Smooth muscle cell (in vitro differentiated cells): ENCODE results near the gene RND2. TPM values are rescaled to one million over a fixed set of nuclear protein-coding genes. Genes with fewer than 3 reads are reported as not detected.

Experiments
- DNase-seq: peaks from one replicate; lab custom pipeline; 2025; ENCODE audit not compliant: unreplicated experiment; lab: John Stamatoyannopoulos, UW
- H2AFZ ChIP-seq: fragments of 200-600 bp; sonication (generic); 2 replicates; pipeline ENCODE4 v1.6.0; 2016; ENCODE audit warnings: antibody characterized with exemption, low read depth, mild to moderate bottlenecking
- H3F3A ChIP-seq: fragments of 200-600 bp; sonication (generic); 2 replicates; pipeline ENCODE4 v1.6.0; 2017; ENCODE audit warnings: antibody characterized with exemption, low read depth
- H3K27ac ChIP-seq: fragments of 200-600 bp; sonication (generic); 2 replicates; pipeline ENCODE4 v1.5.1; 2016; ENCODE audit warnings: low read depth, mild to moderate bottlenecking
- H3K27me3 ChIP-seq: fragments of 200-600 bp; sonication (generic); 2 replicates; pipeline ENCODE4 v1.6.1; 2016; ENCODE audit warnings: low read depth, mild to moderate bottlenecking
- H3K36me3 ChIP-seq: fragments of 200-600 bp; sonication (generic); 2 replicates; pipeline ENCODE4 v1.5.1; 2016; ENCODE audit warnings: low read depth
- H3K4me1 ChIP-seq: fragments of 200-600 bp; sonication (generic); 2 replicates; pipeline ENCODE4 v1.5.1; 2016; ENCODE audit warnings: low read depth
- H3K4me2 ChIP-seq: fragments of 200-600 bp; sonication (generic); 2 replicates; pipeline ENCODE4 v1.6.0; 2016; ENCODE audit warnings: mild to moderate bottlenecking
- H3K4me3 ChIP-seq: fragments of 200-600 bp; sonication (generic); 2 replicates; pipeline ENCODE4 v1.5.1; 2016; ENCODE audit warnings: mild to moderate bottlenecking
- H3K79me2 ChIP-seq: fragments of 200-600 bp; sonication (generic); 2 replicates; pipeline ENCODE4 v1.6.0; 2016; ENCODE audit warnings: low read depth, mild to moderate bottlenecking
- H3K9ac ChIP-seq: fragments of 200-600 bp; sonication (generic); 2 replicates; pipeline ENCODE4 v1.6.0; 2016; ENCODE audit warnings: low read depth
- H3K9me3 ChIP-seq: fragments of 200-600 bp; sonication (generic); replicated peaks from 2 replicates; pipeline ENCODE4 v1.5.1; 2016; ENCODE audit warnings: low read depth
- H4K20me1 ChIP-seq: fragments of 200-600 bp; sonication (generic); 2 replicates; pipeline ENCODE4 v1.6.0; 2016; ENCODE audit warnings: low read depth
- WGBS: methylation state at CpG from one replicate; pipeline ENCODE4 v1.1.7; 2016; ENCODE audit warnings: low lambda C conversion rate; 5-methylcytosine and 5-hydroxymethylcytosine counted together
- polyA plus RNA-seq: library from polyadenylated mRNA; unstranded; fragments of >200 nt; fragmentation: Nextera tagmentation; extraction: Ambion mirVana; gene quantifications from 2 replicates; pipeline ENCODE4 v1.2.1, GENCODE V29; 2016
- total RNA-seq: library from RNA; depleted of rRNA; stranded (reverse); fragments of >200 nt; gene quantifications from 2 replicates; pipeline ENCODE4 v1.2.3, GENCODE V29; 2014
- TF ChIP-seq, protein P1 (sequence below): fragments of 200-600 bp; sonication (generic); IDR thresholded peaks from 2 replicates; pipeline ENCODE4 v1.5.1; 2017; ENCODE audit warnings: borderline replicate concordance, mild to moderate bottlenecking, antibody characterized with exemption; ENCODE audit not compliant: insufficient read depth, poor library complexity, severe bottlenecking

RND2 gene
- total and polyA plus RNA-seq, 2 experiments from 2014 or later, result 0.27 to 1.1 TPM

DNA sequence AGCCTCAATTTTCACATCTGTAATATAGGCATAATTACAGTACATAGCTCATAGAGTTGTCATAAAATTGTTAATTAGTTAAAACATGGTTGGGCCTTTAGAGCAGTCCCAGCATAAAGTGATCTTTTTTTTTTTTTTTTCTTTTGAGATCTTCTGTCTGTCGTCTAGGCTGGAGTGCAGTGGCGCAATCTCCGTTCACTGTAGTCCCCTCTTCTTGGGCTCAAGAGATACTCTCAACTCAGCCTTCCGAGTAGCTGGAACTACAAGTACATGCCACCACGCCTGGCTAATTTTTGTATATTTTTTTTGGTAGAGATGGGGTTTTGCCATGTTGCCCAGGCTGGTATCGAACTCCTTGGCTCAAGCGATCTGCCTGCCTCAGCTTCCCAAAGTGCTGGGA, 31.0 kb downstream of the RND2 start:
- Histone ChIP-seq H3K36me3 (no peaks in the 10 kb centered on the region), H3K9me3 (no peaks in the 10 kb centered on the region)

DNA sequence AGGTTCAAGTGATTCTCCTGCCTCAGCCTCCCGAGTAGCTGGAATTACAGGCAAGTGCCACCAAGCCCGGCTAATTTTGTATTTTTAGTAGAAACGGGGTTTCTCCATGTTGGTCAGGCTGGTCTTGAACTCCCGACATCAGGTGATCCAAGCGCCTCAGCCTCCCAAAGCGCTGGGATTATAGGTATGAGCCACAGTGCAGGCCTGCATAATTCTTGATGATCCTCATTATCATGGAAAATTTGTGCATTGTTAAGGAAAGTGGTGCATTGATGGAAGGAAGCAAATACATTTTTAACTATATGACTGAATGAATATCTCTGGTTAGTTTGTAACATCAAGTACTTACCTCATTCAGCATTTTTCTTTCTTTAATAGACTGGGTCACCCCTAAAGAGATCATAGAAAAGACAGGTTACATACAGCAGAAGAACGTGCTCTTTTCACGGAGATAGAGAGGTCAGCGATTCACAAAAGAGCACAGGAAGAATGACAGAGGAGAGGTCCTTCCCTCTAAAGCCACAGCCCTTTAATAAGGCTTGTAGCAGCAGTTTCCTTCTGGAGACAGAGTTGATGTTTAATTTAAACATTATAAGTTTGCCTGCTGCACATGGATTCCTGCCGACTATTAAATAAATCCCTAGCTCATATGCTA, 38.1 kb downstream of the RND2 start:
- TF ChIP-seq, protein P1, sequence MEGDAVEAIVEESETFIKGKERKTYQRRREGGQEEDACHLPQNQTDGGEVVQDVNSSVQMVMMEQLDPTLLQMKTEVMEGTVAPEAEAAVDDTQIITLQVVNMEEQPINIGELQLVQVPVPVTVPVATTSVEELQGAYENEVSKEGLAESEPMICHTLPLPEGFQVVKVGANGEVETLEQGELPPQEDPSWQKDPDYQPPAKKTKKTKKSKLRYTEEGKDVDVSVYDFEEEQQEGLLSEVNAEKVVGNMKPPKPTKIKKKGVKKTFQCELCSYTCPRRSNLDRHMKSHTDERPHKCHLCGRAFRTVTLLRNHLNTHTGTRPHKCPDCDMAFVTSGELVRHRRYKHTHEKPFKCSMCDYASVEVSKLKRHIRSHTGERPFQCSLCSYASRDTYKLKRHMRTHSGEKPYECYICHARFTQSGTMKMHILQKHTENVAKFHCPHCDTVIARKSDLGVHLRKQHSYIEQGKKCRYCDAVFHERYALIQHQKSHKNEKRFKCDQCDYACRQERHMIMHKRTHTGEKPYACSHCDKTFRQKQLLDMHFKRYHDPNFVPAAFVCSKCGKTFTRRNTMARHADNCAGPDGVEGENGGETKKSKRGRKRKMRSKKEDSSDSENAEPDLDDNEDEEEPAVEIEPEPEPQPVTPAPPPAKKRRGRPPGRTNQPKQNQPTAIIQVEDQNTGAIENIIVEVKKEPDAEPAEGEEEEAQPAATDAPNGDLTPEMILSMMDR, result no peak
- no peaks in the 10 kb centered on the region for H4K20me1 ChIP-seq
- 93% methylated on average over 10 of the region's 10 CpGs for WGBS
- no peak overlapping the region for H3K27ac ChIP-seq
- H3K36me3 ChIP-seq, result no peaks in the 10 kb centered on the region
- no peak overlapping the region for H3K9ac ChIP-seq
- H3K4me2 ChIP-seq, result no peak overlapping the region
- no peaks in the 10 kb centered on the region for H3K79me2 ChIP-seq
- H3K4me3 ChIP-seq, result no peak overlapping the region
- H3F3A ChIP-seq, result no peaks in the 10 kb centered on the region
- no peak for DNase-seq
- no peaks in the 10 kb centered on the region for H3K27me3 ChIP-seq
- no peak overlapping the region for H2AFZ ChIP-seq
- no peaks in the 10 kb centered on the region for H3K4me1 ChIP-seq
- H3K9me3 ChIP-seq, result no peaks in the 10 kb centered on the region

More for the DNA sequence above, 31.0 kb downstream of the RND2 start:
- Histone ChIP-seq H3K27ac (no peak overlapping the region), H3K79me2 (no peaks in the 10 kb centered on the region), H3K4me1 (no peaks in the 10 kb centered on the region), H3K4me3 (no peak overlapping the region), H3K4me2 (no peak overlapping the region), H3F3A (no peaks in the 10 kb centered on the region), H3K27me3 (no peaks in the 10 kb centered on the region), H4K20me1 (no peaks in the 10 kb centered on the region), H3K9ac (no peak overlapping the region), H2AFZ (no peak overlapping the region)
- DNase-seq, result no peak
- 95% methylated on average over 7 of the region's 7 CpGs for WGBS
- TF ChIP-seq, protein P1, result no peak

DNA sequence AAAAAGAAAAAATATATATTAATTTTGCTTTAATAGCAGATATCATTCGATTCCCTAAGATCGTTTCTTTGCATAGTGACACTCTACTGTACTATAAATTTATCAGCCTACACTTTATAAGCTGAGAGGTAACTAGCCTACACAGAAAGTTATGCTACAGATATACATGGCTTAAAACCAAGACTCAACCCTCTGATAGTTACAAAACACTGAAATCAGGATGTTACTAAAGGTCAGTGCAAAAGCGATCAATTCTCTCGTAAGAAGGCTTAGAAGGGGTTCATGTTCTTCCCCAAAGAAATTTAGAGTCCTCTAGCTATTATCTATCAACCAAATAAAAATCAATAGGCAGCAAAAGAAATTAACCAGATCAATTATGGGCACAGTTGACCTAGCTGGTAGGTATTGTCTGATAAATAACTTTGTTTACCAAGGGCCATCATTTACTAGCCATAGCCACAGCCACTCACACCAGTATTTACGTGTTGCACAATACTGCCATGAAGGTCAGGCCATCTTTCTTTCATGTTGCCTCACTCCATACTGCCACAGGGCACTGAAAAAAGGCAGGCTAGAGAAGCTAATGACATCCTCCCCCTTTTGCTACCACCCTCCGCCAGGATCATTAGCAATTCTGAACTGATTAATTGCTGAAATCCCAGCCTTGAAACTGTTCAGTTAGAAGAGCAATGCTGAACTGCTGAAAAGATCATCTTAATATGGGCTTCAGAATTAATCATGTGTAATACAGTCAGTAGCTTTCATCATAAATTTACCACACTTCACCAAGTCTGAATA, 43.7 kb downstream of the RND2 start:
- H3K79me2 ChIP-seq, result no peaks in the 10 kb centered on the region
- 95% methylated on average over 6 of the region's 6 CpGs for WGBS
- no peak for DNase-seq
- no peak overlapping the region for H3K27ac ChIP-seq
- no peak overlapping the region for H3K4me2 ChIP-seq
- no peaks in the 10 kb centered on the region for H3F3A ChIP-seq
- H3K4me1 ChIP-seq, result no peaks in the 10 kb centered on the region
- H3K36me3 ChIP-seq, result no peaks in the 10 kb centered on the region
- TF ChIP-seq, protein P1, result no peak
- no peak overlapping the region for H3K4me3 ChIP-seq
- H4K20me1 ChIP-seq, result no peaks in the 10 kb centered on the region
- no peaks in the 10 kb centered on the region for H3K9me3 ChIP-seq
- no peak overlapping the region for H2AFZ ChIP-seq
- no peaks in the 10 kb centered on the region for H3K27me3 ChIP-seq
- H3K9ac ChIP-seq, result no peak overlapping the region
